A549 (cell line): ENCODE data around the gene SERINC5.

Experiments
- ELK1 ChIP-seq: fragments of 150-350 bp; IDR thresholded peaks from 2 replicates; pipeline ENCODE4 v1.6.1; 2014; ENCODE audit warnings: low read depth, mild to moderate bottlenecking, low read length
- EP300 ChIP-seq, 2 experiments: fragments of >200 bp; sonication (Bioruptor Twin); formaldehyde crosslinking; IDR thresholded peaks; 2 replicates in 1 of 2; 3 replicates in 1 of 2; pipeline ENCODE4 v1.6.1; 2016 to 2017
- HOXB5 ChIP-seq: fragments of 250-450 bp; sonication (Bioruptor Pico); IDR thresholded peaks from 2 replicates; pipeline ENCODE4 v1.5.0; 2020; ENCODE audit warnings: mild to moderate bottlenecking, moderate library complexity
- REST ChIP-seq: fragments of 200-600 bp; sonication (generic); IDR thresholded peaks from 2 replicates; pipeline ENCODE4 v1.6.1; 2016; ENCODE audit warnings: antibody characterized with exemption, mild to moderate bottlenecking, moderate library complexity
- TF ChIP-seq, protein P1 (sequence below): fragments of >200 bp; sonication (Bioruptor Twin); formaldehyde crosslinking; IDR thresholded peaks from 3 replicates; pipeline ENCODE4 v1.5.1; 2016

DNA sequence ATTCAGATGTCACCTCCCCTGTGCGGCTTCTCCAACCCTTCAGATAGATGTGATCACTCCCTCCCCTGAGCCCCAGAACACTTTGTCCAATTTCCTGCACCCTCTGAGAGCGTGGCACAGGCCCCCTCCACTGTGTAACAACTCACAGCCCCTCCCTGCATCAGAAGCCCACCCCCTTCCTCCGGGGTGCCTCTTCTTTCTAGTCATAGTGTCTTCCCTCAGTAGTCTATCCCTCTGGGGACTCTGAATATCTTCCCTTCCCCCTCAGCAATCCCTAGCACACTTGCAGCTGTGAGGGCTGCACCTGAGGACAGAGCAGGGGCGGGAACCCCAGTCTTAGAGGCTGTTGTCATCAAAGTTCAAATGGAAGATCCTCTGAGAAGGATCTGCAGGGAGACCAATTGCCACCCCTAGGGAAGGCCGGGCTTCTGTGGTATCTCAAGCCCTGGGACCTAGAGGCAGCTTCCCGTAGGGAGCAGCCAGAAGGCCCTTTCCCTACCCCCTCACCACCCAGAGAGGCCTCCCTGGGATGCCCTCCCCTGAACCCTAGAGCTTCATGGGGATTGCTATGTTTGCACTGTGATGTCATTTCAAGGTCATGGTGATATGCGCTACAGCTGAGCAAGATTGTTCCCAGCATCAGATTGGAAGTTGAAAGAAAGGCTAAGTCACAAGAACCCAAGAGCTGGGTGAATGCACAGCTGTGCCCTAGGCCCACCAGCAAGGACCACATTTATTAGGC is 150.0 kb downstream of the SERINC5 start:
- TF ChIP-seq REST (no peak), EP300 (IDR thresholded peaks at IDR 0.05) (no peak), HOXB5 (no peak), ELK1 (no peak)
- TF ChIP-seq, protein P1, sequence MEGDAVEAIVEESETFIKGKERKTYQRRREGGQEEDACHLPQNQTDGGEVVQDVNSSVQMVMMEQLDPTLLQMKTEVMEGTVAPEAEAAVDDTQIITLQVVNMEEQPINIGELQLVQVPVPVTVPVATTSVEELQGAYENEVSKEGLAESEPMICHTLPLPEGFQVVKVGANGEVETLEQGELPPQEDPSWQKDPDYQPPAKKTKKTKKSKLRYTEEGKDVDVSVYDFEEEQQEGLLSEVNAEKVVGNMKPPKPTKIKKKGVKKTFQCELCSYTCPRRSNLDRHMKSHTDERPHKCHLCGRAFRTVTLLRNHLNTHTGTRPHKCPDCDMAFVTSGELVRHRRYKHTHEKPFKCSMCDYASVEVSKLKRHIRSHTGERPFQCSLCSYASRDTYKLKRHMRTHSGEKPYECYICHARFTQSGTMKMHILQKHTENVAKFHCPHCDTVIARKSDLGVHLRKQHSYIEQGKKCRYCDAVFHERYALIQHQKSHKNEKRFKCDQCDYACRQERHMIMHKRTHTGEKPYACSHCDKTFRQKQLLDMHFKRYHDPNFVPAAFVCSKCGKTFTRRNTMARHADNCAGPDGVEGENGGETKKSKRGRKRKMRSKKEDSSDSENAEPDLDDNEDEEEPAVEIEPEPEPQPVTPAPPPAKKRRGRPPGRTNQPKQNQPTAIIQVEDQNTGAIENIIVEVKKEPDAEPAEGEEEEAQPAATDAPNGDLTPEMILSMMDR = no peak
